ENCODE data around the gene KPNA3. TPM values are rescaled to one million over a fixed set of nuclear protein-coding genes. Genes with fewer than 3 reads are reported as not detected.

The KPNA3 gene
- total and polyA plus RNA-seq, 2 donors (not counting 3 experiments of a cell fraction or from before 2014, with no cell fraction given), result 19.6 to 60.4 TPM

GRCh38 chr13:49649963-49650312, 142.5 kb downstream of the KPNA3 start:
- H3K4me1 ChIP-seq (ENCODE audit: control insufficient read depth, extremely low read depth, insufficient read depth, low read length), result peaks cover 15% of the 10 kb centered on the region
- no peak overlapping the region for H3K4me3 ChIP-seq (replicated peaks in 1 of 3; ENCODE audit: insufficient read depth in 1 of 3, low read depth in 1 of 3, low read length in 3 of 3)
- CTCF ChIA-PET, result interaction anchor here (1.0 to 2.0 kb wide), 5 partner anchors 9 to 26 kb away, joined by 3 to 8 read pairs (median 4); no protein-coding TSS in a partner anchor
- no peak overlapping the region for H2AFZ ChIP-seq (ENCODE audit: low read depth, low read length)
- H4K20me1 ChIP-seq (replicated peaks; ENCODE audit: control insufficient read depth, extremely low read depth, insufficient read depth, low read length), result no peaks in the 10 kb centered on the region
- DNase-seq (ENCODE audit: low read depth, low spot score), result no peak
- no peaks in the 10 kb centered on the region for H3K27me3 ChIP-seq (ENCODE audit: control insufficient read depth in 2 of 2, insufficient read depth in 2 of 2, low read length in 2 of 2)
- dilution Hi-C loops (cut with MboI; ENCODE audit: extremely low pct_ligation_motif_present, low sequenced_read_pairs), result no loop called here
- H3K4me2 ChIP-seq (ENCODE audit: insufficient read depth, low read length), result no peak overlapping the region
- FAIRE-seq, result no peak
- H3K36me3 ChIP-seq (ENCODE audit: control insufficient read depth in 2 of 2, extremely low read depth in 1 of 2, insufficient read depth in 2 of 2, low read length in 2 of 2), result no peaks in the 10 kb centered on the region
- intact Hi-C loops (cut with micrococcal nuclease), result loop anchor here (1.0 to 5.0 kb wide), 2 partner anchors 34 to 142 kb away; partner anchors contain the start of gene KPNA3
- no peaks in the 10 kb centered on the region for H3K9me3 ChIP-seq (replicated peaks; ENCODE audit: control insufficient read depth, insufficient read depth, low read length)
- H3K9ac ChIP-seq (replicated peaks; ENCODE audit: extremely low read depth, insufficient read depth, low read length), result no peak overlapping the region
- H3K27ac ChIP-seq (ENCODE audit: insufficient read depth, low read depth, low read length), result no peak overlapping the region
- TF ChIP-seq MAX (IDR thresholded peaks at IDR 0.05; ENCODE audit: insufficient read depth, insufficient read length) (no peak), EZH2 (IDR thresholded peaks at IDR 0.05; ENCODE audit: borderline replicate concordance, low read depth, low read length, severe bottlenecking) (no peak), POLR2A (IDR thresholded peaks at IDR 0.05; ENCODE audit: low read depth, low read length) (no peak), MYC (IDR thresholded peaks at IDR 0.05; ENCODE audit: low read depth, low read length) (no peak), FOS (IDR thresholded peaks at IDR 0.05; ENCODE audit: borderline replicate concordance, insufficient read depth, low read length) (no peak), JUN (IDR thresholded peaks at IDR 0.05; ENCODE audit: borderline replicate concordance, insufficient read depth, insufficient read length, low read depth) (no peak)
- TF ChIP-seq, protein P1, sequence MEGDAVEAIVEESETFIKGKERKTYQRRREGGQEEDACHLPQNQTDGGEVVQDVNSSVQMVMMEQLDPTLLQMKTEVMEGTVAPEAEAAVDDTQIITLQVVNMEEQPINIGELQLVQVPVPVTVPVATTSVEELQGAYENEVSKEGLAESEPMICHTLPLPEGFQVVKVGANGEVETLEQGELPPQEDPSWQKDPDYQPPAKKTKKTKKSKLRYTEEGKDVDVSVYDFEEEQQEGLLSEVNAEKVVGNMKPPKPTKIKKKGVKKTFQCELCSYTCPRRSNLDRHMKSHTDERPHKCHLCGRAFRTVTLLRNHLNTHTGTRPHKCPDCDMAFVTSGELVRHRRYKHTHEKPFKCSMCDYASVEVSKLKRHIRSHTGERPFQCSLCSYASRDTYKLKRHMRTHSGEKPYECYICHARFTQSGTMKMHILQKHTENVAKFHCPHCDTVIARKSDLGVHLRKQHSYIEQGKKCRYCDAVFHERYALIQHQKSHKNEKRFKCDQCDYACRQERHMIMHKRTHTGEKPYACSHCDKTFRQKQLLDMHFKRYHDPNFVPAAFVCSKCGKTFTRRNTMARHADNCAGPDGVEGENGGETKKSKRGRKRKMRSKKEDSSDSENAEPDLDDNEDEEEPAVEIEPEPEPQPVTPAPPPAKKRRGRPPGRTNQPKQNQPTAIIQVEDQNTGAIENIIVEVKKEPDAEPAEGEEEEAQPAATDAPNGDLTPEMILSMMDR (IDR thresholded peaks at IDR 0.05; ENCODE audit: extremely low read depth in 1 of 2, insufficient read depth in 1 of 2, low read depth in 1 of 2, low read length in 2 of 2), result no peak
- POLR2A ChIA-PET, result no interaction called here
- H3K9me1 ChIP-seq (replicated peaks; ENCODE audit: control insufficient read depth, extremely low read depth, insufficient read depth, low read length), result no peaks in the 10 kb centered on the region
- no peaks in the 10 kb centered on the region for H3K79me2 ChIP-seq (ENCODE audit: control insufficient read depth, insufficient read depth, low read length)
- no TSS peak for BruUV-seq (replicated peaks)

Other genes starting within 250 kb of the KPNA3 start
- 23.6 and 23.8 TPM in 2 replicates for gene RCBTB1, start 207.1 kb downstream of the KPNA3 start, total RNA-seq
- 9.2 and 12.1 TPM in 2 replicates for gene RCBTB1, start 207.1 kb downstream of the KPNA3 start, polyA plus RNA-seq
- gene ARL11, start 164.2 kb downstream of the KPNA3 start, total RNA-seq, result 0.20 and 0.23 TPM in 2 replicates
- gene ARL11, start 164.2 kb downstream of the KPNA3 start, polyA plus RNA-seq, result 0.06 TPM in 2 replicates
- gene EBPL, start 101.2 kb downstream of the KPNA3 start, total RNA-seq, result 66.2 and 75.5 TPM in 2 replicates
- gene EBPL, start 101.2 kb downstream of the KPNA3 start, polyA plus RNA-seq, result 103 and 159 TPM in 2 replicates
- gene SPRYD7, start 143.7 kb upstream of the KPNA3 start, total RNA-seq, result 7.0 and 7.5 TPM in 2 replicates
- 2.3 and 2.9 TPM in 2 replicates for gene SPRYD7, start 143.7 kb upstream of the KPNA3 start, polyA plus RNA-seq
- 25.9 and 28.2 TPM in 2 replicates for gene TRIM13, start 204.4 kb upstream of the KPNA3 start, total RNA-seq
- 11.1 and 12.5 TPM in 2 replicates for gene TRIM13, start 204.4 kb upstream of the KPNA3 start, polyA plus RNA-seq
- 0.83 and 0.86 TPM in 2 replicates for gene KCNRG, start 222.8 kb upstream of the KPNA3 start, total RNA-seq
- gene KCNRG, start 222.8 kb upstream of the KPNA3 start, polyA plus RNA-seq, result 1.2 and 1.3 TPM in 2 replicates